ENCODE data around the gene PEF1. TPM values are rescaled to one million over a fixed set of nuclear protein-coding genes. Genes with fewer than 3 reads are reported as not detected.

The PEF1 gene
- total and polyA plus RNA-seq, 5 experiments from 2014 or later: 35.3 to 87.3 (median 60.6) TPM

- Mint-ChIP-seq H3K36me3 (peaks cover 0 to 4% (median 2%) of the 10 kb centered on the region in 3 donors), H3K4me3 (no peak overlapping the region), H3K9me3 (no peaks in the 10 kb centered on the region), H3K4me1 (peaks cover 2 to 10% (median 5%) of the 10 kb centered on the region in 4 donors), H3K27me3 (peaks cover 5 to 20% (median 10%) of the 10 kb centered on the region in 5 donors), H3K27ac (no peak overlapping the region)
- ATAC-seq (no peak), DNase-seq (no peak)
- POLR2A ChIA-PET: no interaction called here
Measured at GRCh38 chr1:31621847-31622730, 22.6 kb downstream of the PEF1 start.

DNA sequence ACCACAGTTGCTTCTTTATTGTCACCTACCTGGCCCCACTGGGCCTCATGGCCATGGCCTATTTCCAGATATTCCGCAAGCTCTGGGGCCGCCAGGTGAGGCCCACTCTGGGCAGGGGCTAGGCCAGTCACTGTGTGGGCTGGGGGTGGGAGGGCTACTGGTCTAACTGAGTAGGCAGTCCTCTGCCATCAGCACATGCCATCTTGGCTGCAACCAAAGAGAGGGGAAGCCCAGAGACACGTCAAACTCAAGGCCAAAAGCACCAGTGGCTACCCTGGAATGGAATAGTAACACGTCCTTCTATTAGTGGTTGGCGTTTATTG is 23.2 kb downstream of the PEF1 start:
- no peak overlapping the region for H3K27ac Mint-ChIP-seq
- POLR2A ChIA-PET: no interaction called here
- H3K36me3 Mint-ChIP-seq: peaks cover 0 to 2% (median 0%) of the 10 kb centered on the region in 3 donors

GRCh38 chr1:31620631-31621497 is 23.8 kb downstream of the PEF1 start:
- POLR2A ChIA-PET: no interaction called here
- Mint-ChIP-seq H3K4me3 (no peak overlapping the region), H3K4me1 (peaks cover 2 to 11% (median 10%) of the 10 kb centered on the region in 4 donors), H3K36me3 (peaks cover 0 to 2% (median 0%) of the 10 kb centered on the region in 3 donors), H3K27ac (peak overlapping the region in 1 of 10 donors; percentile 25), H3K27me3 (peaks cover 13 to 32% (median 20%) of the 10 kb centered on the region in 5 donors), H3K9me3 (no peaks in the 10 kb centered on the region)
- DNase-seq (peak in 1 of 10 donors; percentile 23), ATAC-seq (no peak)

More for the DNA sequence above, 23.2 kb downstream of the PEF1 start:
- H3K4me3 Mint-ChIP-seq: no peak overlapping the region
- peaks cover 10 to 26% (median 16%) of the 10 kb centered on the region in 5 donors for H3K27me3 Mint-ChIP-seq
- H3K4me1 Mint-ChIP-seq: peaks cover 2 to 10% (median 10%) of the 10 kb centered on the region in 4 donors
- ATAC-seq (no peak), DNase-seq (no peak)
- no peaks in the 10 kb centered on the region for H3K9me3 Mint-ChIP-seq

DNA sequence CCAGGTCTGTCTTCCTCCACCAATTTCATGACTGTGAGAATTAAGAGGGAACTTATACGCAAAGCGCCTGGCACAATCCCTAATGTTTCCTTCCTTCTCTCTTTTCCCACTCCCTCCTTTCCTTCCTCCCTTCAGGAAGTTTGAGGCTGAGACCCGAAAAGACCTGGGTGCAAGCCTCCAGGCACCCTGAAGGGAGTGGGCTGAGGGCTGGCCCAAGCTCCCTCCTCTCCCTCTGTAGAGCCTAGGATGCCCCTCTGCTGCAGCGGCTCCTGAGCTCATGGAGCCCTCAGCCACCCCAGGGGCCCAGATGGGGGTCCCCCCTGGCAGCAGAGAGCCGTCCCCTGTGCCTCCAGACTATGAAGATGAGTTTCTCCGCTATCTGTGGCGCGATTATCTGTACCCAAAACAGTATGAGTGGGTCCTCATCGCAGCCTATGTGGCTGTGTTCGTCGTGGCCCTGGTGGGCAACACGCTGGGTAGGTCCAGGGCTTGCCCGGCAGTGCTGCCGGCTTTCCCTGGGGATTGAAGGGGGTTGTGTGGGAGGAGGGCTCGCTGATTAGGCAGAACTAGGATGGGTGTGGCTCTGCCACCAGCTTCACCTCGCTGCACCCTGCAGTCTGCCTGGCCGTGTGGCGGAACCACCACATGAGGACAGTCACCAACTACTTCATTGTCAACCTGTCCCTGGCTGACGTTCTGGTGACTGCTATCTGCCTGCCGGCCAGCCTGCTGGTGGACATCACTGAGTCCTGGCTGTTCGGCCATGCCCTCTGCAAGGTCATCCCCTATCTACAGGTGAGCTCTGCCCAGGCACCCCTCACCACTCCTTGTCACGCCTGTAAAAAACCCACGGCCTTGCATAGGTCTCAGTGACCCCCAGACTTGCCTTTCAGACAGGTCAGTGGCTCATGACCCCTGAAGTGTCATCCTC is 25.5 kb downstream of the PEF1 start:
- no peak for DNase-seq
- ATAC-seq: no peak
- H3K4me1 Mint-ChIP-seq: peaks cover 2 to 11% (median 8%) of the 10 kb centered on the region in 4 donors
- peaks cover 0 to 2% (median 0%) of the 10 kb centered on the region in 3 donors for H3K36me3 Mint-ChIP-seq
- H3K4me3 Mint-ChIP-seq: peak overlapping the region in 5 of 10 donors; percentile 1 to 83 (median 39)
- POLR2A ChIA-PET: no interaction called here
- peaks cover 17 to 39% (median 25%) of the 10 kb centered on the region in 5 donors for H3K27me3 Mint-ChIP-seq
- peak overlapping the region in 2 of 10 donors; percentile 8 to 13 for H3K27ac Mint-ChIP-seq
- H3K9me3 Mint-ChIP-seq: no peaks in the 10 kb centered on the region

- Mint-ChIP-seq H3K9me3 (no peaks in the 10 kb centered on the region), H3K4me1 (peaks cover 0 to 11% (median 8%) of the 10 kb centered on the region in 4 donors), H3K27me3 (peaks cover 17 to 39% (median 25%) of the 10 kb centered on the region in 5 donors), H3K27ac (no peak overlapping the region), H3K4me3 (peak overlapping the region; percentile 31 to 83 (median 62)), H3K36me3 (no peaks in the 10 kb centered on the region)
- POLR2A ChIA-PET: no interaction called here
- DNase-seq (peak in 9 of 10 donors; percentile 17 to 49 (median 33)), ATAC-seq (peak; percentile 83)
Measured at GRCh38 chr1:31617916-31618746, 26.5 kb downstream of the PEF1 start.

GRCh38 chr1:31617218-31617915 is 27.3 kb downstream of the PEF1 start, which contains the start of gene HCRTR1:
TSS of gene HCRTR1 (plus strand) at chr1:31617689. CDS start at chr1:31619193, 1,504 bp downstream.
- peak; percentile 35 to 46 for ATAC-seq
- H3K27me3 Mint-ChIP-seq: peaks cover 17 to 39% (median 25%) of the 10 kb centered on the region in 5 donors
- DNase-seq: no peak
- peak within 1 kb of the TSS; percentile 56 to 87 (median 76) for H3K4me3 Mint-ChIP-seq
- H3K36me3 Mint-ChIP-seq: no peaks in the 10 kb centered on the region
- H3K4me1 Mint-ChIP-seq: peaks cover 0 to 11% (median 8%) of the 10 kb centered on the region in 4 donors
- no peaks in the 10 kb centered on the region for H3K9me3 Mint-ChIP-seq
- POLR2A ChIA-PET: interaction anchor here (0.8 kb wide), 1 partner anchor 27 kb away, joined by 3 read pairs; the partner anchor contains the start of gene PEF1
- peak within 1 kb of the TSS in 2 of 10 donors; percentile 38 to 53 for H3K27ac Mint-ChIP-seq

DNA sequence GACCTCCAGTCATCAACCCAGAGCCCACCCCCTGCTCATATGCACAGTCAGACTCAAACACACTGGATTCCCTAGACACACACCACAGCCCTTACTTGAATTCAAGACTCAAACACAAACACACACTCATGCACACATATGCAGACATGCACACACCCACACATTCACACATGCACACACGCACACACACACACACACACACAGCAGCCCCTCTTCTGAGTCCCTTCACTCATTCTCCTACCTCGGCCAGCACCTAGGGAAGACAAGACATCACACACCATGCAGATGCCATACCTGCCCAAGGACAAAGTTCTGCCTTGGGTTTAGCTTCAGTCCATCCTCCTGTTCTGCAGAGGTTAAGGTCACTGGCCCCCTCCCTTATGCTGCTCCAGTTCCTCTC is 28.7 kb downstream of the PEF1 start:
- POLR2A ChIA-PET: no interaction called here
- H3K27ac Mint-ChIP-seq: no peak overlapping the region
- no peak for ATAC-seq

GRCh38 chr1:31615414-31615813 is 29.3 kb downstream of the PEF1 start:
- DNase-seq: no peak
- Mint-ChIP-seq H3K9me3 (no peaks in the 10 kb centered on the region), H3K4me1 (peaks cover 0 to 11% (median 8%) of the 10 kb centered on the region in 4 donors), H3K36me3 (no peaks in the 10 kb centered on the region), H3K27me3 (peaks cover 20 to 42% (median 29%) of the 10 kb centered on the region in 5 donors), H3K4me3 (no peak overlapping the region), H3K27ac (no peak overlapping the region)
- ATAC-seq: no peak
- POLR2A ChIA-PET: no interaction called here

More for the DNA sequence above, 28.7 kb downstream of the PEF1 start:
- Mint-ChIP-seq H3K4me1 (peaks cover 0 to 11% (median 8%) of the 10 kb centered on the region in 4 donors), H3K9me3 (no peaks in the 10 kb centered on the region), H3K4me3 (peak overlapping the region in 2 of 10 donors; percentile 48 to 50), H3K36me3 (no peaks in the 10 kb centered on the region), H3K27me3 (peaks cover 20 to 42% (median 29%) of the 10 kb centered on the region in 5 donors)
- DNase-seq: no peak

DNA sequence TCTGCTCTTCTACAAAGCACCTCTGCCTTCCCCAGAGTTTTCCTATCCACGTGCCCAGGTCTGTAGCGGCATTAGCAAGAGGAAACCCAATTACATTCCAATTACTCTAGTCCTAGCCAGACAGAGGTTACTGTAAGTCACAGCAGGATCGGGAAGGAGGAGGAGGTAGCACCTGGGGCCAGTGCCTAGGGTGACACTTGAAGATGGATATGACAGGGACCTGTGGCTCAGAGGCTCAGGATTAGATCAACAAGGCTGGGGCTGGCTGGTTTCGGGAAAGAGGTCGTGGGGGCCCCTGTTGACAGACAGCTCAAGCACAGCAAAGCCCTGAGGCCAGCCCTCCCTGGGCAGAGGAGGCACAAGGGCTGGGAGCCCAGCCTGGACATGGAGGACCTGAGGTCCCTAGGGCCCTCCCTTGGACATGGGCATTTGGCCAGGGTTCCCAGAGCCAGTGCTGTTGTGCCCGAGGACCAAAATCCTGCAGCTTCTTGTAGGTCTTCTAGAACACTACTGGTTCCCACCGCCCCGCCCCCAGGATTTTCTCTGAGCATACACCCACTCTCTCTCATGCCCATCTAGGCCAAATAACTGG is 30.2 kb downstream of the PEF1 start:
- Mint-ChIP-seq H3K4me1 (peaks cover 0 to 11% (median 7%) of the 10 kb centered on the region in 4 donors), H3K36me3 (no peaks in the 10 kb centered on the region)
- DNase-seq: no peak

DNA sequence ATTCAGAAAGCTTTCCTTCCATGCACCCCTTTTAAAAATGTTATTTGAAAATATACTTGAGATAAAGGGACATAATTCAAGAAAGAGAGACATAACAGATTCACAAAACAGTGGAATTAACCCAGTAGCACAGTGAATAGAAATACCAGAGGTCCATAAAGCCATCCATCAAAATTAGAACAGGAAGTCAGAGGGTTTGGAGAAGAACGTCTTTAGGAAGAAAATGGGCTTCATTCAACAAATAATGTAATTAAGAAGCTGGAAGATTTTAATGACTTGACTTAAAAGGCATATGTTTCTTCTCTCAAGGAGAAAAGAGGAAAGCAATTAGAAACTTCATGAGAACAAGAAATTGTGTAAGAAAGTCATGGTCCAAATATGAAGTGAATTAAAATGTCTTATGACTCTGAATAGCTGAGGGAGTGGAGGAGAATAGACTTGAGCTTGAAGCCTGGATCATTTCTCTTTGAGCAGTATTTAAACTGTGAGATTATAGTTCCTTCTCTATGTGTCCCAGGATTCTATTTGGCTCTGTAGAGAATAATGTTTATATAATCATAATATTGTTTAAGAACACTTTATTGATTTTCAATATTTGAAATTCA is 35.1 kb downstream of the PEF1 start:
- H3K36me3 Mint-ChIP-seq: no peaks in the 10 kb centered on the region
- DNase-seq (no peak), ATAC-seq (no peak)
- no peak overlapping the region for H3K27ac Mint-ChIP-seq
- H3K27me3 Mint-ChIP-seq: peaks cover 0 to 11% (median 4%) of the 10 kb centered on the region in 5 donors
- POLR2A ChIA-PET: no interaction called here
- H3K4me3 Mint-ChIP-seq: no peak overlapping the region
- H3K4me1 Mint-ChIP-seq: peaks cover 0 to 10% (median 0%) of the 10 kb centered on the region in 4 donors
- H3K9me3 Mint-ChIP-seq: no peaks in the 10 kb centered on the region

More for the DNA sequence above, 30.2 kb downstream of the PEF1 start:
- no peak for ATAC-seq
- no peaks in the 10 kb centered on the region for H3K9me3 Mint-ChIP-seq
- POLR2A ChIA-PET: no interaction called here
- H3K27me3 Mint-ChIP-seq: peaks cover 18 to 39% (median 25%) of the 10 kb centered on the region in 5 donors
- H3K4me3 Mint-ChIP-seq: peak overlapping the region in 1 of 10 donors; percentile 36
- no peak overlapping the region for H3K27ac Mint-ChIP-seq

Measured in naive thymus-derived CD8-positive, alpha-beta T cell (primary cell).